Fibroblast of lung (primary cell): Measurements from ENCODE around the gene PET100. TPM values are rescaled to one million over a fixed set of nuclear protein-coding genes. Genes with fewer than 3 reads are reported as not detected.

Experiments
- DNase-seq, 2 donors: peaks; one replicate each; pipeline versions ENCODE4 v3.0.0 to v3.0.0-alpha.2; 2010; ENCODE audit warnings: low read depth in 2 of 2
- H2AFZ ChIP-seq: 2 replicates; pipeline ENCODE4 v1.5.1; 2012; ENCODE audit warnings: low read length, control low read depth, inconsistent platforms
- H3K27ac ChIP-seq: 2 replicates; pipeline ENCODE4 v1.5.1; 2011; ENCODE audit warnings: low read length, control low read depth; ENCODE audit not compliant: insufficient read depth
- H3K27me3 ChIP-seq: 2 replicates; pipeline ENCODE4 v1.5.1; 2011; ENCODE audit warnings: mild to moderate bottlenecking, low read length; ENCODE audit not compliant: control insufficient read depth, insufficient read depth
- H3K36me3 ChIP-seq: 2 replicates; pipeline ENCODE4 v1.5.1; 2011; ENCODE audit warnings: low read length; ENCODE audit not compliant: control insufficient read depth, insufficient read depth
- H3K4me1 ChIP-seq: 2 replicates; pipeline ENCODE4 v1.5.1; 2011; ENCODE audit warnings: low read length; ENCODE audit not compliant: control insufficient read depth, insufficient read depth; ENCODE audit errors: extremely low read depth
- H3K4me2 ChIP-seq: 2 replicates; pipeline ENCODE4 v1.5.1; 2011; ENCODE audit warnings: low read length, control low read depth; ENCODE audit not compliant: insufficient read depth; ENCODE audit errors: extremely low read depth
- H3K4me3 ChIP-seq, 4 experiments: fragments of 200-600 bp in 1 of 4; sonication (generic) in 1 of 4; replicated peaks in 1 of 4; 2 replicates each; pipeline ENCODE4 v1.5.1; 2011 to 2016; ENCODE audit warnings: low read length in 4 of 4, low read depth in 3 of 4, mild to moderate bottlenecking in 3 of 4, control low read depth in 2 of 4, inconsistent platforms in 1 of 4, mixed read lengths in 1 of 4; ENCODE audit not compliant: insufficient read depth in 1 of 4; ENCODE audit errors: control extremely low read depth in 1 of 4
- H3K79me2 ChIP-seq: 2 replicates; pipeline ENCODE4 v1.5.1; 2012; ENCODE audit warnings: mild to moderate bottlenecking, low read length, inconsistent platforms; ENCODE audit not compliant: control insufficient read depth, insufficient read depth
- H3K9ac ChIP-seq: 2 replicates; pipeline ENCODE4 v1.5.1; 2011; ENCODE audit warnings: mild to moderate bottlenecking, low read length, control low read depth; ENCODE audit not compliant: insufficient read depth
- H3K9me3 ChIP-seq: 2 replicates; pipeline ENCODE4 v1.5.1; 2012; ENCODE audit warnings: low read depth, low read length; ENCODE audit not compliant: control insufficient read depth, insufficient read depth
- H4K20me1 ChIP-seq: 2 replicates; pipeline ENCODE4 v1.5.1; 2011; ENCODE audit warnings: low read length; ENCODE audit not compliant: control insufficient read depth, insufficient read depth; ENCODE audit errors: extremely low read depth
- EZH2 ChIP-seq: IDR thresholded peaks from 2 replicates; pipeline ENCODE4 v1.5.1; 2012; ENCODE audit warnings: low read length, control low read depth, mild to moderate bottlenecking; ENCODE audit errors: missing control alignments
- polyA plus RNA-seq, 2 donors: library from polyadenylated mRNA; depleted of rRNA in 1 of 2; stranded (reverse) in 1 of 2; unstranded in 1 of 2; fragments of >200 nt; gene quantifications; 2 replicates each; pipeline ENCODE4 v1.2.1, GENCODE V29; 2011 to 2012; ENCODE audit warnings: missing spikeins in 1 of 2
- total RNA-seq: library from RNA; depleted of rRNA; stranded (reverse); fragments of >200 nt; gene quantifications from 2 replicates; pipeline ENCODE4 v1.2.1, GENCODE V29; 2014
- TF ChIP-seq, protein P1 (sequence below), 2 donors: IDR thresholded peaks in 1 of 2; conservative IDR thresholded peaks in 1 of 2; 1 replicate in 1 of 2; 2 replicates in 1 of 2; pipeline ENCODE4 v1.5.1; 2011 to 2012; ENCODE audit warnings: low read length in 2 of 2, control low read depth in 1 of 2, inconsistent platforms in 1 of 2, low read depth in 1 of 2, mild to moderate bottlenecking in 1 of 2

The PET100 gene
- total and polyA plus RNA-seq, 2 donors (not counting 1 experiment from before 2014, with no cell fraction given) = 15.7 to 38.8 TPM

DNA sequence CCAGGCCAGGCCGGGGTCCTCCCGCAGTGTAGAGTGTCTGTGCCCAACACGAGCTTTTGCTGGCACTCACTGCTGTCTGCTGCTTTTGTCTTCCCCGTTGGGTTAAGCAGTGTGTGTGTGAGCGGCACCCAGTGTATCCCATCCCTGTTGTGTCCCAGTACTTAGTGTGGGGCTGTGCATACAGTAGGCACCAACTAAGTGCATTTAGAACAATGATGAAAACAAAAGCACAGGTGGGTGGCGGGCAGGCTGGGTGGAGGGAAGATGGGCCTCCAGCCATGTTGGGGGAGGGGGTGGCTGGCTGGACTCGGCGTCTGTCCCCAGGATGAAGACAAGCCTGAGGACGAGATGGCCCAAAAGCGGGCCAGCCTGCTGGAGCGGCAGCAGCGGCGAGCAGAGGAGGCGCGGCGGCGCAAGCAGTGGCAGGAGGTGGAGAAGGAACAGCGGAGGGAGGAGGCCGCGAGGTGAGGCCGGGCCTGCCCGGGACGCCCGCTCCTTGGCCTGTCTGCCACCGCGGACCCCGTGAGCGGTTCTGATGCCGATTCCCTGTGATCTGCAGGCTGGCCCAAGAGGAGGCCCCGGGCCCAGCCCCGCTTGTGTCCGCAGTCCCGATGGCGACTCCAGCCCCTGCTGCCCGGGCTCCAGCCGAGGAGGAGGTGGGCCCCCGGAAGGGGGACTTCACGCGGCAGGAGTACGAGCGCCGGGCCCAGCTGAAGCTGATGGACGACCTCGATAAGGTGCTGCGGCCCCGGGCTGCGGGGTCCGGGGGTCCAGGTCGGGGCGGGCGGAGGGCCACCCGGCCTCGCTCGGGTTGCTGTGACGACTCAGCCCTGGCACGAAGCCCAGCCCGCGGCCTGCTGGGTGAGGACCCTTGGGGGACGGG is 14.5 kb upstream of the PET100 start:
- Histone ChIP-seq H3K4me1 (no peaks in the 10 kb centered on the region), H4K20me1 (no peaks in the 10 kb centered on the region), H3K9me3 (no peaks in the 10 kb centered on the region), H3K27ac (no peak overlapping the region), H3K9ac (no peak overlapping the region), H2AFZ (no peak overlapping the region), H3K4me3 (no peak overlapping the region), H3K79me2 (no peaks in the 10 kb centered on the region), H3K36me3 (peaks cover 5% of the 10 kb centered on the region), H3K27me3 (no peaks in the 10 kb centered on the region), H3K4me2 (no peak overlapping the region)
- no peak for TF ChIP-seq EZH2
- TF ChIP-seq, protein P1, sequence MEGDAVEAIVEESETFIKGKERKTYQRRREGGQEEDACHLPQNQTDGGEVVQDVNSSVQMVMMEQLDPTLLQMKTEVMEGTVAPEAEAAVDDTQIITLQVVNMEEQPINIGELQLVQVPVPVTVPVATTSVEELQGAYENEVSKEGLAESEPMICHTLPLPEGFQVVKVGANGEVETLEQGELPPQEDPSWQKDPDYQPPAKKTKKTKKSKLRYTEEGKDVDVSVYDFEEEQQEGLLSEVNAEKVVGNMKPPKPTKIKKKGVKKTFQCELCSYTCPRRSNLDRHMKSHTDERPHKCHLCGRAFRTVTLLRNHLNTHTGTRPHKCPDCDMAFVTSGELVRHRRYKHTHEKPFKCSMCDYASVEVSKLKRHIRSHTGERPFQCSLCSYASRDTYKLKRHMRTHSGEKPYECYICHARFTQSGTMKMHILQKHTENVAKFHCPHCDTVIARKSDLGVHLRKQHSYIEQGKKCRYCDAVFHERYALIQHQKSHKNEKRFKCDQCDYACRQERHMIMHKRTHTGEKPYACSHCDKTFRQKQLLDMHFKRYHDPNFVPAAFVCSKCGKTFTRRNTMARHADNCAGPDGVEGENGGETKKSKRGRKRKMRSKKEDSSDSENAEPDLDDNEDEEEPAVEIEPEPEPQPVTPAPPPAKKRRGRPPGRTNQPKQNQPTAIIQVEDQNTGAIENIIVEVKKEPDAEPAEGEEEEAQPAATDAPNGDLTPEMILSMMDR (conservative IDR thresholded peaks at IDR 0.05 in 1 of 2, IDR thresholded peaks at IDR 0.05 in 1 of 2; ENCODE audit: low read depth in 1 of 2, low read length in 2 of 2) = no peak
- no peak for DNase-seq

DNA sequence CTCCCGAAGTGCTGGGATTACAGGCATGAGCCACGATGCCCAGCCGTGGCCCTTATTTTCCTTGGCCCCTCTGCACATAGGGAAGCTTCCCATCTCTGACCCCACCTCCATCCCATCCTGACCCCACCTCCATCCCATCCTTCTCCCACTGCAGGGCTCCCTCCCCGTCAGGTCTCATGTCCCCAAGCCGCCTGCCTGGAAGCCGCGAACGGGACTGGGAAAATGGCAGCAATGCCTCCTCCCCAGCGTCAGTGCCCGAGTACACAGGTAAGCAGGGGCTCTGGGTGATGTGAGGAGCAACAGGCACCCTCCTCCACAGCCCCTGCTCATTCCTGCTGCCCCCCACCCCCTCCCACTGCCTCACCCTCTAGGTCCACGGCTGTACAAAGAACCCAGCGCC is 12.4 kb upstream of the PET100 start:
- Histone ChIP-seq H3K9me3 (no peaks in the 10 kb centered on the region), H4K20me1 (no peaks in the 10 kb centered on the region), H3K36me3 (peaks cover 14% of the 10 kb centered on the region)

DNA sequence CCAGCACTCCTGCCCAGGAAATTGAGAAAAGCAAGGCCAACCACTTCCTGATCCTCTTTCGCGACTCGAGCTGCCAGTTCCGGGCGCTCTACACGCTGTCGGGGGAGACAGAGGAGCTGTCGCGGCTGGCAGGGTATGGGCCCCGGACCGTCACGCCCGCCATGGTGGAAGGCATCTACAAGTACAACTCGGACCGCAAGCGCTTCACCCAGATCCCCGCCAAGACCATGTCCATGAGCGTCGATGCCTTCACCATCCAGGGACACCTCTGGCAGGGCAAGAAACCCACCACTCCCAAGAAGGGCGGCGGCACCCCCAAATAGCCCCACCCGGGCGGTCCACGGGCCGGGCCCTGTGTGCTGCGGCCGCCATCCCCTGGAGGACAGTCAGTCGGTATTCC is 11.9 kb upstream of the PET100 start:
- H3K27me3 ChIP-seq = no peaks in the 10 kb centered on the region
- DNase-seq = no peak
- H3K79me2 ChIP-seq = no peaks in the 10 kb centered on the region
- no peak overlapping the region for H3K4me2 ChIP-seq
- H3K9me3 ChIP-seq = no peaks in the 10 kb centered on the region
- H3K4me3 ChIP-seq = no peak overlapping the region
- TF ChIP-seq, protein P1 (conservative IDR thresholded peaks at IDR 0.05 in 1 of 2, IDR thresholded peaks at IDR 0.05 in 1 of 2; ENCODE audit: low read depth in 1 of 2, low read length in 2 of 2) = no peak
- no peak for TF ChIP-seq EZH2
- H3K9ac ChIP-seq = no peak overlapping the region
- no peak overlapping the region for H2AFZ ChIP-seq
- H3K27ac ChIP-seq = no peak overlapping the region
- H4K20me1 ChIP-seq = no peaks in the 10 kb centered on the region
- H3K36me3 ChIP-seq = peaks cover 19% of the 10 kb centered on the region
- no peaks in the 10 kb centered on the region for H3K4me1 ChIP-seq

More for the DNA sequence above, 12.4 kb upstream of the PET100 start:
- no peak overlapping the region for H3K27ac ChIP-seq
- H3K79me2 ChIP-seq = no peaks in the 10 kb centered on the region
- H3K9ac ChIP-seq = no peak overlapping the region
- TF ChIP-seq EZH2 = no peak
- TF ChIP-seq, protein P1 (conservative IDR thresholded peaks at IDR 0.05 in 1 of 2, IDR thresholded peaks at IDR 0.05 in 1 of 2; ENCODE audit: low read depth in 1 of 2, low read length in 2 of 2) = no peak
- no peaks in the 10 kb centered on the region for H3K4me1 ChIP-seq
- DNase-seq = no peak
- H3K4me3 ChIP-seq = no peak overlapping the region
- no peaks in the 10 kb centered on the region for H3K27me3 ChIP-seq
- H3K4me2 ChIP-seq = no peak overlapping the region
- no peak overlapping the region for H2AFZ ChIP-seq
